Neural crest cell (in vitro differentiated cells): ENCODE data around the gene GDPD4. TPM values are rescaled to one million over a fixed set of nuclear protein-coding genes. Genes with fewer than 3 reads are reported as not detected.

Experiments used
- DNase-seq: peaks from one replicate; pipeline ENCODE4 v3.0.0; 2021; ENCODE audit warnings: low read depth, mixed read lengths, low spot score
- H3K27ac Mint-ChIP-seq: one replicate; pipeline ENCODE4 v1.8.0; 2021; ENCODE audit warnings: mild to moderate bottlenecking, mixed read lengths; ENCODE audit not compliant: unreplicated experiment
- H3K27me3 Mint-ChIP-seq: 2 replicates; pipeline ENCODE4 v1.8.0; 2021; ENCODE audit warnings: low read depth, mild to moderate bottlenecking, mixed read lengths
- H3K36me3 Mint-ChIP-seq: 2 replicates; pipeline ENCODE4 v1.8.0; 2021; ENCODE audit warnings: low read depth, mild to moderate bottlenecking, mixed read lengths
- H3K4me1 Mint-ChIP-seq: 2 replicates; pipeline ENCODE4 v1.8.0; 2021; ENCODE audit warnings: mixed read lengths
- H3K4me3 Mint-ChIP-seq: one replicate; pipeline ENCODE4 v1.8.0; 2021; ENCODE audit warnings: mild to moderate bottlenecking, mixed read lengths
- H3K9me3 Mint-ChIP-seq: 2 replicates; pipeline ENCODE4 v1.8.0; 2021; ENCODE audit warnings: mixed read lengths
- CTCF ChIP-seq: fragments of 200-600 bp; sonication (generic); conservative IDR thresholded peaks from 2 replicates; pipeline ENCODE4 v1.5.0; 2021; ENCODE audit warnings: antibody characterized with exemption, mild to moderate bottlenecking
- total RNA-seq: library from RNA; stranded (reverse); gene quantifications from 2 replicates; pipeline ENCODE4 v1.2.1, GENCODE V29; 2021

GDPD4 gene
- total RNA-seq, 1 donor from 2014 or later: not detected

DNA sequence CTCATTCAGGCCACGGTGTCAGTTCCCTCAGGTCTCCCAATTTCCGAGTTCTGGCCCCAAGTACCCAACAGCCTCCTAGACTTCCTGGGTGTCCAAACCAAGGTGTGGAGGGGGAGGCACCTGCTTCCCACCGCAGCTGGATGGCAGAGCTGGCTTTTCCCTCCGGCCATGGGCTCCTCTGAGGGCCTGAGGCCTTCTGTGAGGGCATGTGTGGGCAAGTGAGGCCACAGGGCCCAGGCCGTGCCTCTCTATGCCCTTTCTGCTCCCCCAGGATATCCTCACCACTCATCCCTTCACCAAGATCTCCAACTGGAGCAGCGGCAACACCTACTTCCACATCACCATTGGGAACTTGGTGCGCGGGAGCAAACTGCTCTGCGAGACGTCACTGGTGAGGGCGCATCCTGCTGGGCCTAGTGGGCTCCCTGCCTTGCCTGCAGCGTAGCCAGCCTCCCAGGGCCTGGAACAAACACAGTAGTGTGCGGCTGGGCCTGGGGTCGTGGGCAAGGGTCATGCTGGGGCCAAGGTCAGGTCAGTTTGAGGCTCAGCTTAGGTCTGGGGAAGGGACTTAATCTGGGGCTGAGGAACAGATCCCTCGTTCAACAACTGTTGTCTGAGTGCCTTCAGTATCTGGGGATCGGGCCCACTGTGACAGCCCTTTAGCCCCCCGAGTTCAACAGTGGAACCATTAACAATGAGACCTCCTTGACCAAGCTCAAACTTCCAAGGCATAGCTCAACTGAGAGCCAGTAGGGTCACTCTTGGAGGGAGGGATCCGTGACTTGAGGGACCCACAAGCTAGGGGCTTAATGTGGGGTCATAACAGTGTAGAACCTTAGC is 87.7 kb downstream of the GDPD4 start:
- Mint-ChIP-seq H3K9me3 (peaks cover 8% of the 10 kb centered on the region), H3K4me3 (no peak overlapping the region), H3K36me3 (no peaks in the 10 kb centered on the region), H3K27ac (no peak overlapping the region), H3K27me3 (no peaks in the 10 kb centered on the region), H3K4me1 (peaks cover 6% of the 10 kb centered on the region)
- TF ChIP-seq CTCF: no peak
- no peak for DNase-seq

- H3K36me3 Mint-ChIP-seq: no peaks in the 10 kb centered on the region
- H3K9me3 Mint-ChIP-seq: peaks cover 8% of the 10 kb centered on the region
- peaks cover 6% of the 10 kb centered on the region for H3K4me1 Mint-ChIP-seq
- no peaks in the 10 kb centered on the region for H3K27me3 Mint-ChIP-seq
- no peak for TF ChIP-seq CTCF
- no peak for DNase-seq
- H3K4me3 Mint-ChIP-seq: no peak overlapping the region
- H3K27ac Mint-ChIP-seq: no peak overlapping the region
Measured at GRCh38 chr11:77213029-77213579, 88.4 kb downstream of the GDPD4 start.

- no peak overlapping the region for H3K4me3 Mint-ChIP-seq
- peaks cover 6% of the 10 kb centered on the region for H3K4me1 Mint-ChIP-seq
- H3K27ac Mint-ChIP-seq: peak overlapping the region; percentile 57
- no peaks in the 10 kb centered on the region for H3K36me3 Mint-ChIP-seq
- no peak for TF ChIP-seq CTCF
- no peak for DNase-seq
- H3K27me3 Mint-ChIP-seq: no peaks in the 10 kb centered on the region
- H3K9me3 Mint-ChIP-seq: peaks cover 8% of the 10 kb centered on the region
Measured at GRCh38 chr11:77212314-77213007, 89.0 kb downstream of the GDPD4 start.

DNA sequence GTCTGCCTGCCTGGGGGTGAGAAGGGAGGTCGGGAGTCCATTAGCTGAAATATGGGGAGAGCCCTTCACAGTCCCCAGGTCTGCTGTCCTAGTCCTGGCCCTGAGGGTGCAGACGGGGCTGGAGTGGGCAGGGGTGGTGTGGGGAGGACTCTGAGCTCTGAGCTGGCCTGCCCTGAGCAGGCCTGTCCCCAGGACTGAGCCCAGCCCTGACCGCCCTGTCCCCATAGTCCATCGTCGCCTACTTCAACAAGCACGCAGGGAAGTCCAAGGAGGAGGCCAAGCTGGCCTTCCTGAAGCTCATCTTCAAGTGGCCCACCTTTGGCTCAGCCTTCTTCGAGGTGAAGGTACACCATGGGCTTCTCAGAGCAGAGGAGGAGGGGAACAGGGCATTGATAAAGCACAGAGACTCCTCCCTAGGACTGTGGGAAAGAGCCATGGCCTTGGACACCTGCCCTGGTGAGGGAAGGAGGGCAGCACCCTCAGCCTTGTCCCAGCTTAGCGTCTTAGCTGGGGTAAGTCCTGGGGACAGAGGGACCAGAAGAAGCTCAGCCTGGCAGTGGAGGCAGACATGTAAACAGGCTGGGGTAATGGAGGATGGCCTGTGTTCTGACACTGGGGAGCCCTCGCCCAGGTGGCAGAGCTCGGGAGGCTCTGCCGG is 89.8 kb downstream of the GDPD4 start:
- H3K36me3 Mint-ChIP-seq: no peaks in the 10 kb centered on the region
- H3K9me3 Mint-ChIP-seq: peaks cover 8% of the 10 kb centered on the region
- peak overlapping the region; percentile 57 for H3K27ac Mint-ChIP-seq
- TF ChIP-seq CTCF: no peak
- no peaks in the 10 kb centered on the region for H3K27me3 Mint-ChIP-seq
- no peak for DNase-seq
- no peak overlapping the region for H3K4me3 Mint-ChIP-seq
- peaks cover 6% of the 10 kb centered on the region for H3K4me1 Mint-ChIP-seq

GRCh38 chr11:77211040-77211451 is 90.4 kb downstream of the GDPD4 start:
- DNase-seq: no peak
- H3K27me3 Mint-ChIP-seq: no peaks in the 10 kb centered on the region
- no peak for TF ChIP-seq CTCF
- H3K4me3 Mint-ChIP-seq: no peak overlapping the region
- H3K27ac Mint-ChIP-seq: no peak overlapping the region
- no peaks in the 10 kb centered on the region for H3K36me3 Mint-ChIP-seq
- H3K4me1 Mint-ChIP-seq: peaks cover 6% of the 10 kb centered on the region
- peaks cover 8% of the 10 kb centered on the region for H3K9me3 Mint-ChIP-seq
